Measurements from ENCODE around the gene DUSP23. TPM values are rescaled to one million over a fixed set of nuclear protein-coding genes. Genes with fewer than 3 reads are reported as not detected.

The DUSP23 gene
- total RNA-seq, 1 donor from 2014 or later: 16.5 TPM

DNA sequence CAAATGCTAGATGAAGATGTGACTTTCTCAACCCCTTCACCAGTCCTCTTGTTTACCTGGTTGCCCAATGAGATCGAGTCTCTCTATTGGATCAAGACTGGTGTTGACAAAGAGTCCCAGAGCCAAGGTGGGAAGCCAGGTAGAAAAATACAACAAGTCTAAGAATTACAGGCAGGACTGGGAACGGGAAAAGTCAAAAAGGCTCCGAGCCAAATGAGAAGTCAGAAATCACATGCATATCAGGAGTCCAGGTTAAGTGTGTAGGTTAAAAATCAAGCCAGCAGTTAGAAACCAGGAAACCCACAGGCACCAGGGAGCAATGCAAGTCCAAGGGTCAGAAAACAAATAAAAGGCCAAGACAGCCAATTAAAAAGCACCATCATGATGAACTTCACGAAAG lies 27.4 kb upstream of the DUSP23 start:
- no peaks in the 10 kb centered on the region for H3K9me3 Mint-ChIP-seq (ENCODE audit: unreplicated experiment)
- no peak overlapping the region for H3K27ac Mint-ChIP-seq (ENCODE audit: unreplicated experiment)
- no peak for DNase-seq (ENCODE audit: extremely low spot score, unreplicated experiment)
- H3K4me3 Mint-ChIP-seq (ENCODE audit: unreplicated experiment): no peak overlapping the region
- no peaks in the 10 kb centered on the region for H3K36me3 Mint-ChIP-seq (ENCODE audit: unreplicated experiment)
- TF ChIP-seq, protein P1, sequence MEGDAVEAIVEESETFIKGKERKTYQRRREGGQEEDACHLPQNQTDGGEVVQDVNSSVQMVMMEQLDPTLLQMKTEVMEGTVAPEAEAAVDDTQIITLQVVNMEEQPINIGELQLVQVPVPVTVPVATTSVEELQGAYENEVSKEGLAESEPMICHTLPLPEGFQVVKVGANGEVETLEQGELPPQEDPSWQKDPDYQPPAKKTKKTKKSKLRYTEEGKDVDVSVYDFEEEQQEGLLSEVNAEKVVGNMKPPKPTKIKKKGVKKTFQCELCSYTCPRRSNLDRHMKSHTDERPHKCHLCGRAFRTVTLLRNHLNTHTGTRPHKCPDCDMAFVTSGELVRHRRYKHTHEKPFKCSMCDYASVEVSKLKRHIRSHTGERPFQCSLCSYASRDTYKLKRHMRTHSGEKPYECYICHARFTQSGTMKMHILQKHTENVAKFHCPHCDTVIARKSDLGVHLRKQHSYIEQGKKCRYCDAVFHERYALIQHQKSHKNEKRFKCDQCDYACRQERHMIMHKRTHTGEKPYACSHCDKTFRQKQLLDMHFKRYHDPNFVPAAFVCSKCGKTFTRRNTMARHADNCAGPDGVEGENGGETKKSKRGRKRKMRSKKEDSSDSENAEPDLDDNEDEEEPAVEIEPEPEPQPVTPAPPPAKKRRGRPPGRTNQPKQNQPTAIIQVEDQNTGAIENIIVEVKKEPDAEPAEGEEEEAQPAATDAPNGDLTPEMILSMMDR (IDR thresholded peaks at IDR 0.05): no peak
- H3K4me1 Mint-ChIP-seq (ENCODE audit: unreplicated experiment): no peaks in the 10 kb centered on the region
- peaks cover 4% of the 10 kb centered on the region for H3K27me3 Mint-ChIP-seq (ENCODE audit: unreplicated experiment)

DNA sequence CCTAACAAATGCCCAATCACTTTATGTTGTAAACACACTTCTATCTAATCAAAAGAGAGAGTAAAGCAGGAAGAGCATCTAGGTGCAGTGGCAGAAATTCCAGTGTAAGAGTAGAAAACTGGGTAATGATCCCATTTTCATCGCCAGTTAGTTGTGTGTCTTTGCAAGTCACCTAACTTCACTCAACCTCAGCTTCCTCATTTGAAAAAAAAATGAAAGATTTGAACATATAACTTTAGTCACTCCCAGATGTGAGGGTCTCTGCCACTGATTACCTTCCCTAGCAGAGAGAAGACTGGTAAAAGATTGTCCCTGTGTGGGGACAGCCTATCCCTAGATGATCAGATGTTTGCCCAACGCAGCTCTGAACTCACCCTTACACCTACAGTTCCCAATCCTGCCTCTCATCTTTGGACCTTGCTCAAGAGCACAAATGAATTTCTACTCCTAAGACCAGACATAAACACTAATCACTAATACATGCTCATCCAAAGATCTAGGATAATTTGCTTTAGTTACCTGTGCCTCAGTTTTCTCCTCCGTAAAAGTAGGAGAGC lies 25.2 kb upstream of the DUSP23 start:
- TF ChIP-seq, protein P1 (IDR thresholded peaks at IDR 0.05): no peak
- H3K4me1 Mint-ChIP-seq (ENCODE audit: unreplicated experiment): no peaks in the 10 kb centered on the region
- no peak overlapping the region for H3K4me3 Mint-ChIP-seq (ENCODE audit: unreplicated experiment)
- no peaks in the 10 kb centered on the region for H3K36me3 Mint-ChIP-seq (ENCODE audit: unreplicated experiment)
- peaks cover 4% of the 10 kb centered on the region for H3K27me3 Mint-ChIP-seq (ENCODE audit: unreplicated experiment)
- no peak for DNase-seq (ENCODE audit: extremely low spot score, unreplicated experiment)
- H3K27ac Mint-ChIP-seq (ENCODE audit: unreplicated experiment): no peak overlapping the region
- no peaks in the 10 kb centered on the region for H3K9me3 Mint-ChIP-seq (ENCODE audit: unreplicated experiment)

DNA sequence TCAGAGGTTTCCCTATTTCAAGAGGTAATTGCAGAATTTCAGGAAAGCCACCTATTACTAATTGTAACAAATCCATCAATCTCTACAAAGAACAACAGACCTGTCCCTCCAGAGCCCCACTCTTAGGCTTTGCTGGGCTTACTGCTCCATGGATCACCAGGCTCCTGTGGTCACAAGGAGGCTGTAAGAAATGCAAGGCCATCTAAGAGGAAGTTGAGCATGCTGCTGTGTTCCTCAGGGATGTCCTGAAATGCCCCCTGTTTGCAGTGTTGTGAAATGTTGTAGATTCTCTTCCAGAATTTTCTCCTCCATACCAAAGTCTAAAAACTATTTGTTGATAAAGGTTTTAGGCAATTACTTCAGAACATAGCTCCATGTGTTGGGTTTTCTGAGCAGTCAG lies 24.4 kb upstream of the DUSP23 start:
- TF ChIP-seq, protein P1 (IDR thresholded peaks at IDR 0.05): no peak
- no peaks in the 10 kb centered on the region for H3K4me1 Mint-ChIP-seq (ENCODE audit: unreplicated experiment)
- H3K27me3 Mint-ChIP-seq (ENCODE audit: unreplicated experiment): peaks cover 4% of the 10 kb centered on the region
- DNase-seq (ENCODE audit: extremely low spot score, unreplicated experiment): no peak
- no peak overlapping the region for H3K4me3 Mint-ChIP-seq (ENCODE audit: unreplicated experiment)
- no peak overlapping the region for H3K27ac Mint-ChIP-seq (ENCODE audit: unreplicated experiment)
- no peaks in the 10 kb centered on the region for H3K9me3 Mint-ChIP-seq (ENCODE audit: unreplicated experiment)
- no peaks in the 10 kb centered on the region for H3K36me3 Mint-ChIP-seq (ENCODE audit: unreplicated experiment)

DNA sequence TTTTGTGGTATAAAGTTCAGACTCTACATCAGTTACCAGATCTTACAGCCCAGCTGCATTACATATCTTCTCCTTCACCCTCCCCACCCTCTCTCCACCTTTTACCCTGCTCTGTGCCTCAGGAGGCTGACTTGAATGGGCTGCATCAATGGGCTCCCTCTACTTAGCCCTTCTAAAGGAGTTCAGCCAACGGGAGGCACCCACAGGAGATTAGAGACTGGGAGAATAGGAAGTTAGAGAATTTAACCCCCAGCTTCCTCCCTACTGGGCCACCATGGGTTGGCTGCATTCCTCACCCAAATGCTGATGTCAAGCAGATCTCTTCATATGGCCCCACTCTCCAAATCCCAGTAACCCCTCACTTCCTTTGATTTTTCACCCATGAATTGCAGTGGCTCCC lies 17.1 kb upstream of the DUSP23 start:
- H3K4me1 Mint-ChIP-seq (ENCODE audit: unreplicated experiment): no peaks in the 10 kb centered on the region
- H3K4me3 Mint-ChIP-seq (ENCODE audit: unreplicated experiment): no peak overlapping the region
- no peaks in the 10 kb centered on the region for H3K9me3 Mint-ChIP-seq (ENCODE audit: unreplicated experiment)
- no peaks in the 10 kb centered on the region for H3K36me3 Mint-ChIP-seq (ENCODE audit: unreplicated experiment)
- peaks cover 5% of the 10 kb centered on the region for H3K27me3 Mint-ChIP-seq (ENCODE audit: unreplicated experiment)
- no peak overlapping the region for H3K27ac Mint-ChIP-seq (ENCODE audit: unreplicated experiment)
- TF ChIP-seq, protein P1 (IDR thresholded peaks at IDR 0.05): no peak
- no peak for DNase-seq (ENCODE audit: extremely low spot score, unreplicated experiment)

DNA sequence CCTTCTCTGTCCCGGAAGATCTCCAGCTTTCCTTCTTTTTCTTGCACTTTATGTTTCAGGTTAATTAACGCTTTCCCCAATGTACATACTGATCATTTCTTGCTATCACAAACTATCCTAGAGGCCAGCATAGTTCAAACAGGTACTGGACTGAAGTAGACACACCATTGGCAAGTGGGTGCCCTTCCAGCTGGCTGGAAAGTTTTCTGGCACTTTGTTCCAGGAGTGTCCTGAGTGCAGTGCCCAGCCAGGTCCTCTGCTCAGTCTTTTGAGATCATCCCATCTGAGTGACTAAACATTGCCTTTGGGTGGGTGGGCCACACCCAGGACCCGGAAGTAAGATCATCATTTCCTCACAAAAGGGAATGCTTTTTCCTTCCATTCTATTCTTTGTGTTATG lies 15.0 kb upstream of the DUSP23 start:
- H3K27ac Mint-ChIP-seq (ENCODE audit: unreplicated experiment): no peak overlapping the region
- H3K27me3 Mint-ChIP-seq (ENCODE audit: unreplicated experiment): peaks cover 8% of the 10 kb centered on the region
- no peaks in the 10 kb centered on the region for H3K4me1 Mint-ChIP-seq (ENCODE audit: unreplicated experiment)
- no peaks in the 10 kb centered on the region for H3K36me3 Mint-ChIP-seq (ENCODE audit: unreplicated experiment)
- TF ChIP-seq, protein P1 (IDR thresholded peaks at IDR 0.05): no peak
- DNase-seq (ENCODE audit: extremely low spot score, unreplicated experiment): no peak
- no peak overlapping the region for H3K4me3 Mint-ChIP-seq (ENCODE audit: unreplicated experiment)
- no peaks in the 10 kb centered on the region for H3K9me3 Mint-ChIP-seq (ENCODE audit: unreplicated experiment)

Data from osteocyte (in vitro differentiated cells).